ENCODE data around the gene HSPB7.
"Not testable (repeated sequence)": the region's sequence is repeated elsewhere in the genome, so short reads cannot be mapped to it uniquely, and the experiment has no call there.

HSPB7 gene

DNA sequence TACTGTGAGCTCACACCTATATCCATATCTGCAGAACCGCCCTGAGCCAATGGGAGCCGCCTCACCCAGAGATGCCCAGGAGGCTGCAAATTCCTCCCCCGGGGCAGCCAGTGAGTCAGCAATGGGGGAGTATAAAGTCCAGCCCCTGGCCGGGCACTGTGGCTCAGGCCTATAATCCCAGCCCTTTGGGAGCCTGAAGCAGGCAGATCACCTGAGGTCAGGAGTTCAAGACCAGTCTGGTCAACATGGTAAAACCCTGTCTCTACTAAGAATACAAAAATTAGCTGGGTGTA, 20.7 kb upstream of the HSPB7 start:
- TF ChIP-seq, protein P1, sequence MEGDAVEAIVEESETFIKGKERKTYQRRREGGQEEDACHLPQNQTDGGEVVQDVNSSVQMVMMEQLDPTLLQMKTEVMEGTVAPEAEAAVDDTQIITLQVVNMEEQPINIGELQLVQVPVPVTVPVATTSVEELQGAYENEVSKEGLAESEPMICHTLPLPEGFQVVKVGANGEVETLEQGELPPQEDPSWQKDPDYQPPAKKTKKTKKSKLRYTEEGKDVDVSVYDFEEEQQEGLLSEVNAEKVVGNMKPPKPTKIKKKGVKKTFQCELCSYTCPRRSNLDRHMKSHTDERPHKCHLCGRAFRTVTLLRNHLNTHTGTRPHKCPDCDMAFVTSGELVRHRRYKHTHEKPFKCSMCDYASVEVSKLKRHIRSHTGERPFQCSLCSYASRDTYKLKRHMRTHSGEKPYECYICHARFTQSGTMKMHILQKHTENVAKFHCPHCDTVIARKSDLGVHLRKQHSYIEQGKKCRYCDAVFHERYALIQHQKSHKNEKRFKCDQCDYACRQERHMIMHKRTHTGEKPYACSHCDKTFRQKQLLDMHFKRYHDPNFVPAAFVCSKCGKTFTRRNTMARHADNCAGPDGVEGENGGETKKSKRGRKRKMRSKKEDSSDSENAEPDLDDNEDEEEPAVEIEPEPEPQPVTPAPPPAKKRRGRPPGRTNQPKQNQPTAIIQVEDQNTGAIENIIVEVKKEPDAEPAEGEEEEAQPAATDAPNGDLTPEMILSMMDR (IDR thresholded peaks at IDR 0.05; ENCODE audit: extremely low read depth, insufficient read depth, missing control alignments): no peak
- no peak for DNase-seq (ENCODE audit: low spot score)
- in situ Hi-C loops (cut with MboI; ENCODE audit: low pct_unique_long_range_greater_than_20kb, low sequenced_read_pairs, unreplicated experiment): no loop called here

DNA sequence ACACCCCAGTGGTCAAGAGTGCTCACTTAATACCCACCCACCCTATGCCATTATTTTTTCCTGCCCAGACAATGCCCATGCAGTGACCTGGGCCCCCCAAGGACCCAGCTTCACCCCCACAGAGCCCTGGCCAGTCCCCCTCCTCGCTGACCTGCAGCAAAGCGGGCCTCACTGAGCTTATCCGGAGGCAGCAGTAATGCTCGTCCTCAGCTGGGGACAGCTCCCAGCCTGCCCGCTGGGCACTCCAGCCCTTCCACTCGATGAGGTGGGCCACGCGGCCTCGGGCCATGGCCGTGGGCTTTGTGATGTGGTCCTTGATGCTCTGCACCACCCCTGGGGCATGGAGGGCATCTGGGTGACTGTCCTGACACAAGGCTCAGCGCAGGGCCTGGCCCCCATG, 18.6 kb upstream of the HSPB7 start:
- DNase-seq (ENCODE audit: low spot score); in situ Hi-C loops (cut with MboI; ENCODE audit: low pct_unique_long_range_greater_than_20kb, low sequenced_read_pairs, unreplicated experiment): not testable (repeated sequence)

DNA sequence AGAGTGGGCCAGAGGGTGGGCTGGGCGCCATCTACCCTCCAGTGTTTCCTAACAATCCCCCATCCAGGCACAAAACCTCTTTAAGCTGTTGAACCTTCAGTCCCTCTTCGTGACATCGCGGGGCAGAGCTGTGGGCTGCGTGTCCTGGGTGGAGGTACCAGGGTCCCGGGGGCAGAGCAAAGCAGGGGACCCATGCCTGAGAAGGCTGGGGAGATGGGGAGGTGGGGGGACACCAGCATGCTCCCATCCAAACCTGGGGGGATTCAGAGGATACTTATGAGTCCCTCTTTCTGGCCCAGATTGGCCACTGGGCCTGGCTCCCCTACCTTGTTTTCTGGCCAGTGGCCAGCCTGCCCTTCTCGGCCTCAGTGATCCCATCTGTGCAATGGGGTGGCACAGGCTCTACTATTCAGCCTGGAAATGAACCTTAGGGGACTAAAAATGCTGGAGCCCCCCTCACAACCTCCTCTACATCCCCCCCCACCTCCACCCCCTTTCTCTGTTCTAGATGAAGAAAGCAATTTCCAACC, 15.3 kb upstream of the HSPB7 start:
- DNase-seq (ENCODE audit: low spot score); in situ Hi-C loops (cut with MboI; ENCODE audit: low pct_unique_long_range_greater_than_20kb, low sequenced_read_pairs, unreplicated experiment): not testable (repeated sequence)

DNA sequence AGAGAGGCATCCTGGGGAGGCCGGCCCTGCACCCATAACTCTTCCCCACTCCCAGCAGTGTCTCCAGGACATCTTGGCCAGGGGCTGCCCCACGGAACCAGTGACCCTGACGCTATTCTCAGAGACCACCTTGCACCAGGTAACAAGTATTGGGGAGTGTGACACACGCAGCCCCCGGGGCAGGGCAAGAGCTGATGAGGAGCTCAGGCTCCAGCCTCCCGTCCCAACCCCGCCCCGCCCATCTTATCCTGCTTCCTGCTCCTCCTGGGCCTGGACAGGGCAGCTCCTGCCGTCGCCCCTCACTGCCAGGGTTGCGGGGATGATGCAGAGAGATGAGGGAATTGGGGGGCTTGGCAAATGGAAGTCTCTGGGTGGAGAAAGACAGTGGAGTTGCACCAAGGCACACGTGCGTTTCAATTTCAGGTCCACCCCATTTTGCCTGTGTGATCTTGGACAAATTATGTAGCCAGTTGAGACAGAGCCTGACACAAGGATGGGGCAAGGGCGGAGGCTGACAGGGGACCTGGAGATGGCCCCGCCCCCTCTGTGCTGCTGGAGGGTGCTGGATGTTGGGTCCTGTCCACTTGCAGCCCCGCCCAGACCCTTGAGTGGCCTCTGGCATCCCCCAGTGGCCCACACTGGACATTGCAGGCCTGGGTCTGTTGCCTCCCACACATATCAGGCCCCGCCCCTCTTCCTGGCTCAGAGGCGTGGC, 14.7 kb upstream of the HSPB7 start:
- in situ Hi-C loops (cut with MboI; ENCODE audit: low pct_unique_long_range_greater_than_20kb, low sequenced_read_pairs, unreplicated experiment): no loop called here
- TF ChIP-seq, protein P1 (IDR thresholded peaks at IDR 0.05; ENCODE audit: extremely low read depth, insufficient read depth, missing control alignments): peak; percentile 96

DNA sequence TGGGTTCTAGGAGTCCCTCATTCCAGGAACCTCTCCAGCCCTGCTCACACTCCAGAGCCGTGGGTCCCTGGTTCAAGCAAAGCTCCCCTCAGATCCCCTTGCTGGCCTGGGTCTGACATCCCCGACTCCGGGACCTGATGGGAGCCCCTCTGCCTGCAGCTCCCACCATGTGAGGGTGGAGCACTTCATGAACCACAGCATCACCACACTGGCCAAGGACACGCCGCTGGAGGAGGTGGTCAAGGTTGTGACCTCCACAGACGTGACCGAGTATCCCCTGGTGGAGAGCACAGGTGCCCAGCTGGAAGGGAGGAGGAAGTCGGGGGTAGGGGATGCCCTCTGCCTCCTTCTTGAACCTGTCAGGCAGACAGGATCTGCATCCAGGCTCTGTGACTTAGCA, 13.7 kb upstream of the HSPB7 start:
- TF ChIP-seq, protein P1 (IDR thresholded peaks at IDR 0.05; ENCODE audit: extremely low read depth, insufficient read depth, missing control alignments): no peak
- in situ Hi-C loops (cut with MboI; ENCODE audit: low pct_unique_long_range_greater_than_20kb, low sequenced_read_pairs, unreplicated experiment): no loop called here
- DNase-seq (ENCODE audit: low spot score): no peak

More for the DNA sequence above, 14.7 kb upstream of the HSPB7 start:
- peak; percentile 92 for DNase-seq (ENCODE audit: low spot score)

DNA sequence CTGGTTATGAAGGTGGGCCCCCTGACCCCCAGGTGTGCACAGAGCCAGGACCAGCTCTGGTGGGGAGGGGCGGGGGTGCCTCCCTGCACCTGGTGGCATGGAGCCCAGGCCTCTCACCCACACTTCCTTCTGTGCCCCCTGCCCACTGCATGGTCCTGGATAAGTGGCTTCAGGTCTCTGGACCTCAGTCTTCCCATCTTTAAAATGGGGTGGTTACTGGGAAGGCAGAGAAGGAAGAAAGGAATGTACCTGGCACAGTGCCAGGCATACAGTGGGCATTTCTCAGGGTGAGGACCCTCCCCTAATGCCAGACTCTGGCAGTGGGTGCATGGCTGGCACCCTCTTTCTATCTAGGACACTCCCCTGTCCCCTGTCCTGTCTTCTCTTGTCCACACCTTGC, 11.4 kb upstream of the HSPB7 start:
- TF ChIP-seq, protein P1 (IDR thresholded peaks at IDR 0.05; ENCODE audit: extremely low read depth, insufficient read depth, missing control alignments): no peak
- DNase-seq (ENCODE audit: low spot score): no peak

DNA sequence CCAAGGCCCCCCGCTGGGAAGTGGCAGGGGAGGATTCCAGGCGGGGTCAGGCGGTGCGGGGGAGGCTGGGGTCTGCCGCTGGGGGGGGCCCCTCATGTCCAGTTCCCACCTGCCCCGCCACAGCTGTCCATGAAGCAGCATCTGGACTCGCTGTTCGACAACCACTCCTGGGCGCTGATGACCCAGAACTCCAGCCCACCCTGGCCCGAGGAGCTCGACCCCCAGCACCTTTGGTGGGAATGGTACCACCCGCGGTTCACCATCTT, 11.1 kb upstream of the HSPB7 start:
- DNase-seq (ENCODE audit: low spot score); in situ Hi-C loops (cut with MboI; ENCODE audit: low pct_unique_long_range_greater_than_20kb, low sequenced_read_pairs, unreplicated experiment): not testable (repeated sequence)

More for the DNA sequence above, 11.4 kb upstream of the HSPB7 start:
- in situ Hi-C loops (cut with MboI; ENCODE audit: low pct_unique_long_range_greater_than_20kb, low sequenced_read_pairs, unreplicated experiment): no loop called here

DNA sequence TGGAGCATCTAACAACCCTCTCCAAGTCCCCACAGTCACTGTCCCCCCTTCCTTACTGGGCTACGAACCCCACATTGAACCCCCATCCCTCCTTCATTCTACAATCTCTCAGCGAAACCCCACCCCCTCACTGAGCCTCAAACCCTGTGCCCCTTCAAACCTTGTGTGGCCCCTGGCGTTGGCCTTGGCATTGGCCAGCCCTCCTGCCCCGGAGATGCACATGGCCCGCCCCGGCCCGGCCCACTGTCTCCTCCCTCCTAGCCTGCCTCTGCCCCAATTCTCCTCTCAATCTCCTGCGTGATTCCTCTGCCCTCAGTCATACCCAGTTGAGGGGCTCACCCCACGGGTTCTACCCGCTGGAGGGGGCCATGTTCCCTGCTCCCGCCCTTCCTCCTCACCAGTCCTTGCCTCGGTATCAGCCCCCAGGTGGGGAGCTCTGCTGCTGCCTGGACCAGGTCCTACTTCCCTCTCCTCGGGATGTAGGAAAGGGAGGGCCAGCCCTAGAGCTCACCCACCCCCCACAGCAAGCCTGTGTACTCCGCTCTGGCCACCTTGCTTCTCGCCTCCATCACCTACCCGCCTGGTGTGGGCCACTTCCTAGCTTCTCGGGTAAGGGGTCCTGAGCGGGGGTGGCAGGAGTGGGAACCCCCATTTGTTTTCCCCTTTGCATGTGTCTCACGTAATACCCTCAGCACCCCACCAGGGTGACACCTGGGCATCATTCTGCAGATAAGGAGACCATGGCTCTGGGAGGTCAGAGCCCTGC, 10.6 kb upstream of the HSPB7 start:
- DNase-seq (ENCODE audit: low spot score): no peak
- in situ Hi-C loops (cut with MboI; ENCODE audit: low pct_unique_long_range_greater_than_20kb, low sequenced_read_pairs, unreplicated experiment): no loop called here
- TF ChIP-seq, protein P1 (IDR thresholded peaks at IDR 0.05; ENCODE audit: extremely low read depth, insufficient read depth, missing control alignments): no peak

Data from GM13977 (cell line).